GM23338 (cell line): ENCODE measurements around the gene ACD. TPM values are rescaled to one million over a fixed set of nuclear protein-coding genes. Genes with fewer than 3 reads are reported as not detected.
"Not testable (repeated sequence)": the region's sequence is repeated elsewhere in the genome, so short reads cannot be mapped to it uniquely, and the experiment has no call there.

Experiments
- ATAC-seq: fragments of 200-7000 bp; cut with Tn5 transposase; 3 replicates; pipeline ENCODE4 v1.9.1; 2020
- DNase-seq: peaks from one replicate; pipeline ENCODE4 v3.0.0-alpha.2; 2015; ENCODE audit warnings: low spot score
- H2AFZ ChIP-seq: fragments of 200-600 bp; sonication (generic); 2 replicates; pipeline ENCODE4 v1.8.0; 2016; ENCODE audit warnings: antibody characterized with exemption, mild to moderate bottlenecking, moderate library complexity
- H3F3A ChIP-seq: fragments of 200-600 bp; sonication (generic); replicated peaks from 2 replicates; pipeline ENCODE4 v1.8.0; 2017; ENCODE audit warnings: antibody characterized with exemption, mixed run types, low read depth
- H3K27ac ChIP-seq: fragments of 200-600 bp; sonication (generic); 2 replicates; pipeline ENCODE4 v1.6.1; 2016; ENCODE audit warnings: low read depth
- H3K27me3 ChIP-seq: fragments of 200-600 bp; sonication (generic); 2 replicates; pipeline ENCODE4 v1.8.0; 2016; ENCODE audit warnings: mild to moderate bottlenecking, mixed run types, moderate library complexity; ENCODE audit not compliant: insufficient read depth
- H3K36me3 ChIP-seq: fragments of 200-600 bp; sonication (generic); 2 replicates; pipeline ENCODE4 v1.8.0; 2016; ENCODE audit warnings: mild to moderate bottlenecking; ENCODE audit not compliant: insufficient read depth
- H3K4me1 ChIP-seq: fragments of 200-600 bp; sonication (generic); 2 replicates; pipeline ENCODE4 v1.8.0; 2016; ENCODE audit warnings: mild to moderate bottlenecking, moderate library complexity; ENCODE audit not compliant: insufficient read depth
- H3K4me2 ChIP-seq: fragments of 200-600 bp; sonication (generic); 2 replicates; pipeline ENCODE4 v1.7.1; 2017; ENCODE audit warnings: mixed run types
- H3K4me3 ChIP-seq: fragments of 200-600 bp; sonication (generic); 2 replicates; pipeline ENCODE4 v1.6.1; 2016; ENCODE audit warnings: mixed run types
- H3K79me2 ChIP-seq: fragments of 200-600 bp; sonication (generic); replicated peaks from 2 replicates; pipeline ENCODE4 v1.8.0; 2017; ENCODE audit warnings: mild to moderate bottlenecking; ENCODE audit not compliant: insufficient read depth
- H3K9me2 ChIP-seq: fragments of 200-600 bp; sonication (generic); 2 replicates; pipeline ENCODE4 v1.8.0; 2017; ENCODE audit not compliant: insufficient read depth
- H4K20me1 ChIP-seq: fragments of 200-600 bp; sonication (generic); replicated peaks from 2 replicates; pipeline ENCODE4 v1.8.0; 2017; ENCODE audit warnings: mild to moderate bottlenecking; ENCODE audit not compliant: insufficient read depth
- H3K27ac Mint-ChIP-seq: 2 replicates; pipeline ENCODE4 v1.8.0; 2020; ENCODE audit warnings: inconsistent platforms, mild to moderate bottlenecking, moderate library complexity, mixed read lengths
- H3K27me3 Mint-ChIP-seq: 3 replicates; pipeline ENCODE4 v1.8.0; 2022; ENCODE audit warnings: low read depth, mild to moderate bottlenecking, moderate library complexity, mixed read lengths, inconsistent platforms; ENCODE audit not compliant: insufficient read depth, poor library complexity
- H3K36me3 Mint-ChIP-seq: 3 replicates; pipeline ENCODE4 v1.8.0; 2021; ENCODE audit warnings: low read depth, mild to moderate bottlenecking, inconsistent platforms, moderate library complexity, mixed read lengths
- H3K4me1 Mint-ChIP-seq: 3 replicates; pipeline ENCODE4 v1.8.0; 2020; ENCODE audit warnings: mild to moderate bottlenecking, inconsistent platforms, mixed read lengths
- H3K4me3 Mint-ChIP-seq: 3 replicates; pipeline ENCODE4 v1.8.0; 2021; ENCODE audit warnings: moderate library complexity, mild to moderate bottlenecking, inconsistent platforms, mixed read lengths
- H3K9me3 Mint-ChIP-seq: 3 replicates; pipeline ENCODE4 v1.8.0; 2020; ENCODE audit warnings: moderate library complexity, mild to moderate bottlenecking, inconsistent platforms, mixed read lengths
- CREB1 ChIP-seq: fragments of 250-450 bp; sonication (Bioruptor Pico); IDR thresholded peaks from 2 replicates; pipeline ENCODE4 v1.5.0; 2020; ENCODE audit warnings: low read depth, mild to moderate bottlenecking, moderate library complexity
- EZH2 ChIP-seq: fragments of 200-600 bp; sonication (generic); IDR thresholded peaks from one replicate; pipeline ENCODE4 v1.8.0; 2017; ENCODE audit warnings: antibody characterized with exemption, mild to moderate bottlenecking, low read depth; ENCODE audit not compliant: unreplicated experiment
- JUNB ChIP-seq: IDR thresholded peaks from one replicate; pipeline ENCODE4 v1.6.1; 2016; ENCODE audit warnings: antibody characterized with exemption; ENCODE audit not compliant: unreplicated experiment
- NANOG ChIP-seq: IDR thresholded peaks from 2 replicates; pipeline ENCODE4 v1.6.1; 2016; ENCODE audit warnings: antibody characterized with exemption, borderline replicate concordance
- POLR2AphosphoS5 ChIP-seq: IDR thresholded peaks from 2 replicates; pipeline ENCODE4 v1.6.1; 2016; ENCODE audit warnings: antibody characterized with exemption, low read depth
- STAT1 ChIP-seq: IDR thresholded peaks from one replicate; pipeline ENCODE4 v1.6.1; 2016; ENCODE audit warnings: antibody characterized with exemption; ENCODE audit not compliant: unreplicated experiment
- ZNF114 ChIP-seq: fragments of 250-450 bp; sonication (Bioruptor Pico); IDR thresholded peaks from 2 replicates; pipeline ENCODE4 v1.5.0; 2020; ENCODE audit warnings: mild to moderate bottlenecking, moderate library complexity
- ZNF331 ChIP-seq: fragments of 250-450 bp; sonication (Bioruptor Pico); IDR thresholded peaks from 2 replicates; pipeline ENCODE4 v1.5.0; 2020; ENCODE audit warnings: low read depth, mild to moderate bottlenecking, moderate library complexity
- polyA plus RNA-seq: library from polyadenylated mRNA; unstranded; fragments of >200 nt; fragmentation: Nextera tagmentation; extraction: Ambion mirVana; gene quantifications from 2 replicates; pipeline ENCODE4 v1.2.1, GENCODE V29; 2016
- total RNA-seq: library from RNA; depleted of rRNA; stranded (reverse); fragments of >200 nt; shearing (Covaris generic); gene quantifications from 2 replicates; pipeline ENCODE4 v1.2.3, GENCODE V29; 2014
- TF ChIP-seq, protein P1 (sequence below): IDR thresholded peaks from one replicate; pipeline ENCODE4 v1.6.1; 2018; ENCODE audit warnings: antibody characterized with exemption; ENCODE audit not compliant: unreplicated experiment
- TF ChIP-seq, protein P2 (sequence below): IDR thresholded peaks from 2 replicates; pipeline ENCODE4 v1.6.1; 2016; ENCODE audit warnings: antibody characterized with exemption
- TF ChIP-seq, protein P3 (sequence below), 2 experiments: fragments of 200-600 bp in 1 of 2; sonication (generic) in 1 of 2; conservative IDR thresholded peaks; 2 replicates each; pipeline versions ENCODE4 v1.5.1 to v1.6.1; 2016 to 2017; ENCODE audit warnings: antibody characterized with exemption in 2 of 2, low read depth in 2 of 2, mild to moderate bottlenecking in 2 of 2, moderate library complexity in 1 of 2

ACD gene
- total and polyA plus RNA-seq, 2 experiments from 2014 or later: 38.7 to 51.7 TPM

DNA sequence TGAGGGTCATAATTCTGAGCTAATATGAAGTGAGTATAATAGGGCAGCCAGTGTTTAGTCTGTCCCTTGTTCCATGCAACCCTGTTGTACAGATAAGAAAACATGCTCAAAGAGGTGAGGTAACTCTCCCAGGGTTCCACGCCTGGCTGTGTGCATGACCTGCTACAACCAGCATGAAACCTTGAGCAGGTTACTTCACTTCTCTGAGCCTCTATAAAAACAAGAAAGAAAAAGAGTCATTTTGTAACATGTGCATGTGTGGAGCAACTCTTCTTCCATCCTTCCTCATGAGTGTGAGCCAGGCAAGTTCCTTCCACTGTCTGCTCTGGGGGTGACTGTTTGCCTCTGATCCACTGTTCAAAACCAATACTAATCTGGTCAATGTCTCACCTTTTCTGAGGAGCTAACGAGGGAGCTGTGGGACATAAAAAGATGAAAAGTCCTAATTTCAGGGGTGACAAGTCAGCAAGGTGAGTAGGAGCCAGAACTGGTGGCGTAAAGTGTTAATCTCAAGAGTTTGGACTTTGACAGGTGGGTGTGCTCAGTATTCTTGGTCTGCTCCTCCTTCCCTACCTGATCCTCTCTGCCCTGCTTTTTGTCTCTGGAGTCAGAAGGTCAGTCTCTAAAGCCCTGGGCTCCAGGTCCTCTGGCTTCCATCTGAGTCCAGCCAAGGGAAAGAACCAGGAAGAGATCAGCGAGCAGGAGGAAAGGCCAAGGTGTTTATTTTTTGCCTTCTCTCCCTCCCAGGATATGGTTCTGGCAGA is 37.5 kb upstream of the ACD start (continued):
- TF ChIP-seq, protein P1, sequence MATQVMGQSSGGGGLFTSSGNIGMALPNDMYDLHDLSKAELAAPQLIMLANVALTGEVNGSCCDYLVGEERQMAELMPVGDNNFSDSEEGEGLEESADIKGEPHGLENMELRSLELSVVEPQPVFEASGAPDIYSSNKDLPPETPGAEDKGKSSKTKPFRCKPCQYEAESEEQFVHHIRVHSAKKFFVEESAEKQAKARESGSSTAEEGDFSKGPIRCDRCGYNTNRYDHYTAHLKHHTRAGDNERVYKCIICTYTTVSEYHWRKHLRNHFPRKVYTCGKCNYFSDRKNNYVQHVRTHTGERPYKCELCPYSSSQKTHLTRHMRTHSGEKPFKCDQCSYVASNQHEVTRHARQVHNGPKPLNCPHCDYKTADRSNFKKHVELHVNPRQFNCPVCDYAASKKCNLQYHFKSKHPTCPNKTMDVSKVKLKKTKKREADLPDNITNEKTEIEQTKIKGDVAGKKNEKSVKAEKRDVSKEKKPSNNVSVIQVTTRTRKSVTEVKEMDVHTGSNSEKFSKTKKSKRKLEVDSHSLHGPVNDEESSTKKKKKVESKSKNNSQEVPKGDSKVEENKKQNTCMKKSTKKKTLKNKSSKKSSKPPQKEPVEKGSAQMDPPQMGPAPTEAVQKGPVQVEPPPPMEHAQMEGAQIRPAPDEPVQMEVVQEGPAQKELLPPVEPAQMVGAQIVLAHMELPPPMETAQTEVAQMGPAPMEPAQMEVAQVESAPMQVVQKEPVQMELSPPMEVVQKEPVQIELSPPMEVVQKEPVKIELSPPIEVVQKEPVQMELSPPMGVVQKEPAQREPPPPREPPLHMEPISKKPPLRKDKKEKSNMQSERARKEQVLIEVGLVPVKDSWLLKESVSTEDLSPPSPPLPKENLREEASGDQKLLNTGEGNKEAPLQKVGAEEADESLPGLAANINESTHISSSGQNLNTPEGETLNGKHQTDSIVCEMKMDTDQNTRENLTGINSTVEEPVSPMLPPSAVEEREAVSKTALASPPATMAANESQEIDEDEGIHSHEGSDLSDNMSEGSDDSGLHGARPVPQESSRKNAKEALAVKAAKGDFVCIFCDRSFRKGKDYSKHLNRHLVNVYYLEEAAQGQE: no peak
- TF ChIP-seq ZNF331 (CRISPR knock-in tag) (no peak), POLR2AphosphoS5 (no peak), ZNF114 (no peak), EZH2 (no peak), JUNB (no peak), NANOG (no peak), STAT1 (no peak), CREB1 (CRISPR knock-in tag) (no peak)
- TF ChIP-seq, protein P2, sequence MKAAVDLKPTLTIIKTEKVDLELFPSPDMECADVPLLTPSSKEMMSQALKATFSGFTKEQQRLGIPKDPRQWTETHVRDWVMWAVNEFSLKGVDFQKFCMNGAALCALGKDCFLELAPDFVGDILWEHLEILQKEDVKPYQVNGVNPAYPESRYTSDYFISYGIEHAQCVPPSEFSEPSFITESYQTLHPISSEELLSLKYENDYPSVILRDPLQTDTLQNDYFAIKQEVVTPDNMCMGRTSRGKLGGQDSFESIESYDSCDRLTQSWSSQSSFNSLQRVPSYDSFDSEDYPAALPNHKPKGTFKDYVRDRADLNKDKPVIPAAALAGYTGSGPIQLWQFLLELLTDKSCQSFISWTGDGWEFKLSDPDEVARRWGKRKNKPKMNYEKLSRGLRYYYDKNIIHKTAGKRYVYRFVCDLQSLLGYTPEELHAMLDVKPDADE: no peak
- TF ChIP-seq, protein P3, sequence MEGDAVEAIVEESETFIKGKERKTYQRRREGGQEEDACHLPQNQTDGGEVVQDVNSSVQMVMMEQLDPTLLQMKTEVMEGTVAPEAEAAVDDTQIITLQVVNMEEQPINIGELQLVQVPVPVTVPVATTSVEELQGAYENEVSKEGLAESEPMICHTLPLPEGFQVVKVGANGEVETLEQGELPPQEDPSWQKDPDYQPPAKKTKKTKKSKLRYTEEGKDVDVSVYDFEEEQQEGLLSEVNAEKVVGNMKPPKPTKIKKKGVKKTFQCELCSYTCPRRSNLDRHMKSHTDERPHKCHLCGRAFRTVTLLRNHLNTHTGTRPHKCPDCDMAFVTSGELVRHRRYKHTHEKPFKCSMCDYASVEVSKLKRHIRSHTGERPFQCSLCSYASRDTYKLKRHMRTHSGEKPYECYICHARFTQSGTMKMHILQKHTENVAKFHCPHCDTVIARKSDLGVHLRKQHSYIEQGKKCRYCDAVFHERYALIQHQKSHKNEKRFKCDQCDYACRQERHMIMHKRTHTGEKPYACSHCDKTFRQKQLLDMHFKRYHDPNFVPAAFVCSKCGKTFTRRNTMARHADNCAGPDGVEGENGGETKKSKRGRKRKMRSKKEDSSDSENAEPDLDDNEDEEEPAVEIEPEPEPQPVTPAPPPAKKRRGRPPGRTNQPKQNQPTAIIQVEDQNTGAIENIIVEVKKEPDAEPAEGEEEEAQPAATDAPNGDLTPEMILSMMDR (conservative IDR thresholded peaks at IDR 0.05; ENCODE audit: low read depth in 2 of 2): no peak

DNA sequence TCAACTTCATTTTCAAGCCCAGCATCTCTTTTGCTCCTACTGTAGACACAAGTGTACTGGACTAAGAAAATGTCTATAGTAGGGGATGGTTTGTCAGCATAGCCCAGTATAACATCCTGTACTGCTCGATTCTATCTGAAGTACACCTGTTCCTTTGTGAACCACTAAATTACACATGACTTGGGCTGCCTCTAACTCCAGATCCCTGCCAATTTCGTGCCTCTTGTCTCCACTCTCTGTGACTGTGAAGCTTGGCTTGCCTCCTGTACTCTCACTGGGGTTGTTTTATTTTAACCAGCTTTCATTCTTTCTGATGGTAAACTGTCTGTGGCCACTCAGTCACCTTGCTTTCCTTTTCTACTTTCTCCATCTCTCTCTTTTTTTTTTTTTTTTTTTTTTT is 34.6 kb upstream of the ACD start:
- DNase-seq (no peak), ATAC-seq (no peak)
- H3K4me2 ChIP-seq: no peak overlapping the region
- TF ChIP-seq, protein P3 (conservative IDR thresholded peaks at IDR 0.05; ENCODE audit: low read depth in 2 of 2): no peak
- no peak for TF ChIP-seq CREB1 (CRISPR knock-in tag)
- no peaks in the 10 kb centered on the region for H3K4me1 ChIP-seq
- 0 out of 2 replicates have a peak, but pooled peaks cover 3% of the 10 kb centered on the region for H3F3A ChIP-seq
- peaks cover 6% of the 10 kb centered on the region; the same call in 2 of the 3 replicates for H3K36me3 Mint-ChIP-seq
- no peak overlapping the region for H3K27ac Mint-ChIP-seq
- no peaks in the 10 kb centered on the region for H3K27me3 Mint-ChIP-seq
- H3K9me3 Mint-ChIP-seq: no peaks in the 10 kb centered on the region; the same call in 2 of the 3 replicates
- H3K4me3 Mint-ChIP-seq: no peak overlapping the region; the same call in 2 of the 3 replicates
- H3K27me3 ChIP-seq: no peaks in the 10 kb centered on the region
- no peaks in the 10 kb centered on the region for H3K36me3 ChIP-seq
- H3K9me2 ChIP-seq: no peaks in the 10 kb centered on the region
- H4K20me1 ChIP-seq: peaks cover 11% of the 10 kb centered on the region
- no peak overlapping the region for H3K27ac ChIP-seq
- no peak overlapping the region for H3K4me3 ChIP-seq
- no peak overlapping the region for H2AFZ ChIP-seq
- H3K79me2 ChIP-seq: peaks cover 24% of the 10 kb centered on the region
- 0 out of 3 replicates have a peak, but pooled peaks cover 2% of the 10 kb centered on the region for H3K4me1 Mint-ChIP-seq

DNA sequence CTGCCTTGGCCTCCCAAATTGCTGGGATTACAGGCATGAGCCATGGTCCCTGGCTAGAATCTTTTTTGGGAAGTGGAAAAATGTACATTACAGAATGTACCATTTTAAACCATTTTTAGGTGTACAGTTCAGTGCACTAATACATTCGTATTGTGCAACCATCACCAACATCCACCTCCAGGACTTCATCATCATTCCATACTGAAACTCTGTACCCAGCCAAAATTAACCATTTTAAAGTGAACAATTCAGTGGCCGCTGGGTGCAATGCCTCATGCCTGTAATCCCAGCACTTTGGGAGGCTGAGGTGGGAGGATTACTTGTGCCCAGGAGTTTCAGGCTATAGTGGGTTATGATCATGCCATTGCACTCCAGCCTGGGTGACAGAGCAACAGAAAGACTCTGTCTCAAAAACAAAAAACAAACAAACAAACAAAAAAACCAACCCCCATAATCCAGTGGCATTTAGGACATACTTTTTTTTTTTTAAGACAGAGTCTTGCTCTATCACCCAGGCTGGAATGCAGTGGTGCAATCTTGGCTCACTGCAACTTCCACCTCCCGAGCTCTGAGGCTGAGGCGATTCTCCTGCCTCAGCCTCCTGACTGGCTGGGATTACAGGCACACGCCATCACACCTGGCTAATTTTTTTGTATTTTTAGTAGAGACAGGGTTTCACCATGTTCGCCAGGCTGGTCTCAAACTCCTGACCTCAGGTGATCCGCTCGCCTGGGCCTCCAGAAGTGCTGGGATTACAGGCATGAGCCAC is 33.6 kb upstream of the ACD start:
- not testable (repeated sequence) for ATAC-seq

More for the DNA sequence above, 33.6 kb upstream of the ACD start:
- H3K79me2 ChIP-seq: peaks cover 18% of the 10 kb centered on the region
- H3K4me3 Mint-ChIP-seq, H3F3A ChIP-seq, H3K27ac ChIP-seq, H3K4me2 ChIP-seq, H3K9me2 ChIP-seq, H3K36me3 ChIP-seq, H3K27me3 Mint-ChIP-seq, H3K27me3 ChIP-seq, H3K4me1 Mint-ChIP-seq, H3K4me3 ChIP-seq, H3K9me3 Mint-ChIP-seq, H3K27ac Mint-ChIP-seq, H3K4me1 ChIP-seq, DNase-seq, H2AFZ ChIP-seq, H3K36me3 Mint-ChIP-seq: not testable (repeated sequence)
- H4K20me1 ChIP-seq: peaks cover 10% of the 10 kb centered on the region
